HCT116 (cell line): ENCODE results near the gene ARHGAP18. TPM values are rescaled to one million over a fixed set of nuclear protein-coding genes. Genes with fewer than 3 reads are reported as not detected.

ENCODE experiments used
- ATAC-seq: fragments of 200-7000 bp; cut with Tn5 transposase; 2 replicates; pipeline ENCODE4 v1.9.1; 2020; ENCODE audit warnings: mild to moderate bottlenecking, moderate library complexity
- BruUV-seq: library from RNA; stranded (reverse); fragments of 400-500 nt; replicated peaks from 2 replicates; lab custom pipeline; 2021; lab: Mats Ljungman, UMichigan
- CTCF ChIA-PET: fragments of 300-600 bp; sonication (Branson Sonifier 250); formaldehyde crosslinking; loops from one replicate; lab custom pipeline; 2021; ENCODE audit warnings: antibody characterized with exemption; lab: Charles Lee
- POLR2A ChIA-PET: fragments of 300-600, 350-600 bp; sonication (Branson Sonifier 250); formaldehyde crosslinking; loops from one replicate; lab custom pipeline; 2021; ENCODE audit warnings: antibody characterized with exemption; lab: Charles Lee
- RAD21 ChIA-PET, 2 experiments: fragments of 300-600 bp; sonication (Branson Sonifier 250); formaldehyde crosslinking; loops; one replicate each; lab custom pipeline; 2023; ENCODE audit warnings: low total read pairs in 2 of 2; ENCODE audit not compliant: uncharacterized antibody in 2 of 2, unreplicated experiment in 2 of 2, low non-redundant PET in 1 of 2; lab: Charles Lee
- DNase-seq: peaks from one replicate; pipeline ENCODE4 v3.0.0-alpha.2; 2010; ENCODE audit warnings: low read depth, low spot score
- H2AFZ ChIP-seq: fragments of 200-600 bp; shearing (Covaris generic), sonication (generic); 2 replicates; pipeline ENCODE4 v1.6.1; 2017; ENCODE audit warnings: low read depth, mixed run types, mixed read lengths, antibody characterized with exemption, low read length; ENCODE audit not compliant: poor library complexity, severe bottlenecking
- H3K27ac ChIP-seq: 2 replicates; pipeline ENCODE4 v1.5.1; 2012; ENCODE audit warnings: low read depth, low read length
- H3K27me3 ChIP-seq: fragments of 200-600 bp; sonication (generic); 2 replicates; pipeline ENCODE4 v1.6.1; 2016; ENCODE audit warnings: mixed run types, low read length, mixed read lengths; ENCODE audit not compliant: insufficient read depth
- H3K36me3 ChIP-seq, 2 experiments: fragments of 200-500 bp in 1 of 2; fragments of 200-600 bp in 1 of 2; sonication (Bioruptor generic) in 1 of 2; sonication (generic) in 1 of 2; 2 replicates each; pipeline versions ENCODE4 v1.5.1 to v1.6.1; 2014 to 2016; ENCODE audit warnings: low read length in 2 of 2, inconsistent platforms in 1 of 2, mixed read lengths in 1 of 2, mixed run types in 1 of 2; ENCODE audit not compliant: insufficient read depth in 2 of 2, control insufficient read depth in 1 of 2
- H3K4me1 ChIP-seq, 2 experiments: fragments of 200-600 bp in 1 of 2; sonication (generic) in 1 of 2; 2 replicates each; pipeline versions ENCODE4 v1.5.1 to v1.6.1; 2012 to 2017; ENCODE audit warnings: low read length in 2 of 2, inconsistent platforms in 1 of 2, mild to moderate bottlenecking in 1 of 2, mixed read lengths in 1 of 2, mixed run types in 1 of 2, moderate library complexity in 1 of 2; ENCODE audit not compliant: insufficient read depth in 2 of 2, control insufficient read depth in 1 of 2
- H3K4me2 ChIP-seq: fragments of 200-600 bp; sonication (generic); 2 replicates; pipeline ENCODE4 v1.6.1; 2017; ENCODE audit warnings: mixed run types, low read length, mixed read lengths
- H3K4me3 ChIP-seq, 2 experiments: fragments of 200-600 bp in 1 of 2; sonication (generic) in 1 of 2; replicated peaks in 1 of 2; 2 replicates each; pipeline ENCODE4 v1.5.1; 2011 to 2016; ENCODE audit warnings: low read length in 2 of 2, control low read depth in 1 of 2, low read depth in 1 of 2, mild to moderate bottlenecking in 1 of 2, mixed read lengths in 1 of 2, mixed run types in 1 of 2
- H3K79me2 ChIP-seq: fragments of 200-600 bp; sonication (generic); 2 replicates; pipeline ENCODE4 v1.6.1; 2017; ENCODE audit warnings: mild to moderate bottlenecking, mixed run types, low read length, moderate library complexity, mixed read lengths; ENCODE audit not compliant: insufficient read depth
- H3K9ac ChIP-seq: fragments of 200-600 bp; sonication (generic); 2 replicates; pipeline ENCODE4 v1.6.1; 2016; ENCODE audit warnings: low read length, mixed read lengths
- H3K9me2 ChIP-seq: fragments of 200-600 bp; sonication (generic), shearing (Covaris generic); 2 replicates; pipeline ENCODE4 v1.6.1; 2017; ENCODE audit warnings: mixed run types, mild to moderate bottlenecking, moderate library complexity; ENCODE audit not compliant: insufficient read depth
- H3K9me3 ChIP-seq, 2 experiments: fragments of 200-500 bp in 1 of 2; fragments of 200-600 bp in 1 of 2; sonication (Bioruptor generic) in 1 of 2; sonication (generic) in 1 of 2; 2 replicates each; pipeline ENCODE4 v1.6.1; 2014 to 2017; ENCODE audit warnings: low read length in 2 of 2, mixed read lengths in 2 of 2, inconsistent platforms in 1 of 2, low read depth in 1 of 2, mild to moderate bottlenecking in 1 of 2, mixed run types in 1 of 2, moderate library complexity in 1 of 2; ENCODE audit not compliant: control insufficient read depth in 1 of 2, insufficient read depth in 1 of 2
- H4K20me1 ChIP-seq: fragments of 200-600 bp; sonication (generic), shearing (Covaris generic); 2 replicates; pipeline ENCODE4 v1.6.1; 2017; ENCODE audit warnings: mixed run types, mild to moderate bottlenecking, moderate library complexity; ENCODE audit not compliant: insufficient read depth
- CEBPB ChIP-seq: IDR thresholded peaks from 2 replicates; pipeline ENCODE4 v1.6.1; 2012; ENCODE audit warnings: low read depth
- EGR1 ChIP-seq: IDR thresholded peaks from 2 replicates; pipeline ENCODE4 v1.6.1; 2012; ENCODE audit warnings: low read depth
- EZH2phosphoT487 ChIP-seq: fragments of 200-600 bp; IDR thresholded peaks from 2 replicates; pipeline ENCODE4 v1.6.1; 2018; ENCODE audit warnings: antibody characterized with exemption, borderline replicate concordance
- JUND ChIP-seq: IDR thresholded peaks from 2 replicates; pipeline ENCODE4 v1.6.1; 2012
- POLR2AphosphoS5 ChIP-seq: IDR thresholded peaks from 2 replicates; pipeline ENCODE4 v1.6.1; 2011; ENCODE audit warnings: mild to moderate bottlenecking, low read depth, low read length, moderate library complexity
- SIN3A ChIP-seq: IDR thresholded peaks from 2 replicates; pipeline ENCODE4 v1.6.1; 2012; ENCODE audit warnings: low read depth
- SP1 ChIP-seq: IDR thresholded peaks from 2 replicates; pipeline ENCODE4 v1.6.1; 2012; ENCODE audit warnings: low read depth
- YY1 ChIP-seq: IDR thresholded peaks from 2 replicates; pipeline ENCODE4 v1.6.1; 2011; ENCODE audit warnings: low read length, low read depth, moderate library complexity, mild to moderate bottlenecking; ENCODE audit not compliant: insufficient replicate concordance; ENCODE audit errors: extremely low read depth
- ZFX ChIP-seq: fragments of 450-650 bp; IDR thresholded peaks from 2 replicates; pipeline ENCODE4 v1.6.1; 2017
- ZNF274 ChIP-seq: fragments of 200-500 bp; sonication (Bioruptor generic); IDR thresholded peaks from 2 replicates; pipeline ENCODE4 v1.6.1; 2014; ENCODE audit warnings: mild to moderate bottlenecking, low read depth, low read length, inconsistent platforms
- intact Hi-C: fragments of 100-400 bp; cut with micrococcal nuclease; formaldehyde crosslinking; loops from 2 replicates; pipeline ENCODE4 v1.10.0; 2022
- total RNA-seq: library from RNA; stranded (reverse); gene quantifications from one replicate; pipeline ENCODE4 v1.2.1, GENCODE V29; 2021; ENCODE audit not compliant: unreplicated experiment
- TF ChIP-seq, protein P1 (sequence below): IDR thresholded peaks from 2 replicates; pipeline ENCODE4 v1.6.1; 2012
- TF ChIP-seq, protein P2 (sequence below): IDR thresholded peaks from 2 replicates; pipeline ENCODE4 v1.6.1; 2012
- TF ChIP-seq, protein P3 (sequence below), 3 experiments: fragments of 200-600 bp in 1 of 3; sonication (generic) in 1 of 3; IDR thresholded peaks in 2 of 3; conservative IDR thresholded peaks in 1 of 3; 2 replicates each; pipeline ENCODE4 v1.5.1; 2012 to 2017; ENCODE audit warnings: low read depth in 2 of 3, low read length in 2 of 3, antibody characterized with exemption in 1 of 3, borderline replicate concordance in 1 of 3, control low read depth in 1 of 3, mild to moderate bottlenecking in 1 of 3, mixed read lengths in 1 of 3, mixed run types in 1 of 3, moderate library complexity in 1 of 3; ENCODE audit not compliant: insufficient read depth in 1 of 3
- TF ChIP-seq, protein P4 (sequence below): IDR thresholded peaks from 2 replicates; pipeline ENCODE4 v1.6.1; 2011; ENCODE audit warnings: mild to moderate bottlenecking, low read length, moderate library complexity; ENCODE audit not compliant: insufficient replicate concordance; ENCODE audit errors: extremely low read depth

ARHGAP18 gene
- total RNA-seq, 1 experiment from 2014 or later, result 70.3 TPM

DNA sequence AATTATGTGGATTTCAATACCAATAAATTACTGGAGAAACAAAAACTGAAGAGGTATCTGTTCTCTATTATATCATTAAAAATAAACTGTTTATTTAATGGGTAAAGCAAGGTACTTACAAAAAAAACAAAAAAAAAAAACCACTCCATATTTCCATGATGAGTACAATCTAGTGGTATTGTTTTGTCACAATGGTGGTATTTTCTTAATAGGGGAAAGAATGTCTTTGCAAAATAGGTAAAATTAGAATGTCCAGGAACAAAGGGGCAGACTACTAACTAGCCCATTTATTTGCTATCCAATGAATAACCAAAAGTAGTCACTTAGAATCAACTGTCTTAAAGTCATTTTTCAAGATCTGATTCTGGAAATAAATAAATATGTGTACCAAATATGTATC is 92.0 kb downstream of the ARHGAP18 start:
- no peak overlapping the region for H3K4me2 ChIP-seq
- no peak for DNase-seq

DNA sequence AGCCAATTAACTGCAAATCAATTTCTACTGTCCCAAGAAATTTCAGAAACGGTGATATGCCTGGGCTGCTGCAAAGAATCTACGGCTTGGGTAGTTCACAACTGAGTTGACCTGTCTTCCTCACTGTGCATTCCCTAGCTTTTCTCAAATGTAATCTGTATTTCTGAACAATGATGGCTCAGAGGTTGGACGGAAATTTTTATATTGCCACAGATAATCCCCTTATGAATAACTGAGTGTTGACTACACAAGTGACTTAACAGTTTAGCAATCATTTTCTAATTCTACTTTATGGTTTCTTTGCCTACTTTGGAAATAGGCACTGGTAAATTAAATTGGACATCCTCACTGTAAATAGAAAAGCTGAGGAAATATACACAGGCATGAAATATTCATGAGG is 94.5 kb downstream of the ARHGAP18 start:
- peaks cover 7 to 37% of the 10 kb centered on the region in 2 experiments; a peak in 3 of 4 replicates for H3K36me3 ChIP-seq
- TF ChIP-seq, protein P1, sequence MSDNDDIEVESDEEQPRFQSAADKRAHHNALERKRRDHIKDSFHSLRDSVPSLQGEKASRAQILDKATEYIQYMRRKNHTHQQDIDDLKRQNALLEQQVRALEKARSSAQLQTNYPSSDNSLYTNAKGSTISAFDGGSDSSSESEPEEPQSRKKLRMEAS, result no peak
- TF ChIP-seq SIN3A (no peak), ZNF274 (no peak), EGR1 (no peak), EZH2phosphoT487 (no peak), YY1 (no peak), POLR2AphosphoS5 (no peak), CEBPB (no peak), JUND (no peak), SP1 (no peak), ZFX (no peak)
- TF ChIP-seq, protein P2, sequence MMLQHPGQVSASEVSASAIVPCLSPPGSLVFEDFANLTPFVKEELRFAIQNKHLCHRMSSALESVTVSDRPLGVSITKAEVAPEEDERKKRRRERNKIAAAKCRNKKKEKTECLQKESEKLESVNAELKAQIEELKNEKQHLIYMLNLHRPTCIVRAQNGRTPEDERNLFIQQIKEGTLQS, result no peak
- TF ChIP-seq, protein P3, sequence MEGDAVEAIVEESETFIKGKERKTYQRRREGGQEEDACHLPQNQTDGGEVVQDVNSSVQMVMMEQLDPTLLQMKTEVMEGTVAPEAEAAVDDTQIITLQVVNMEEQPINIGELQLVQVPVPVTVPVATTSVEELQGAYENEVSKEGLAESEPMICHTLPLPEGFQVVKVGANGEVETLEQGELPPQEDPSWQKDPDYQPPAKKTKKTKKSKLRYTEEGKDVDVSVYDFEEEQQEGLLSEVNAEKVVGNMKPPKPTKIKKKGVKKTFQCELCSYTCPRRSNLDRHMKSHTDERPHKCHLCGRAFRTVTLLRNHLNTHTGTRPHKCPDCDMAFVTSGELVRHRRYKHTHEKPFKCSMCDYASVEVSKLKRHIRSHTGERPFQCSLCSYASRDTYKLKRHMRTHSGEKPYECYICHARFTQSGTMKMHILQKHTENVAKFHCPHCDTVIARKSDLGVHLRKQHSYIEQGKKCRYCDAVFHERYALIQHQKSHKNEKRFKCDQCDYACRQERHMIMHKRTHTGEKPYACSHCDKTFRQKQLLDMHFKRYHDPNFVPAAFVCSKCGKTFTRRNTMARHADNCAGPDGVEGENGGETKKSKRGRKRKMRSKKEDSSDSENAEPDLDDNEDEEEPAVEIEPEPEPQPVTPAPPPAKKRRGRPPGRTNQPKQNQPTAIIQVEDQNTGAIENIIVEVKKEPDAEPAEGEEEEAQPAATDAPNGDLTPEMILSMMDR (IDR thresholded peaks at IDR 0.05 in 2 of 3, conservative IDR thresholded peaks at IDR 0.05 in 1 of 3; ENCODE audit: borderline replicate concordance in 1 of 3, insufficient read depth in 1 of 3, low read depth in 2 of 3, low read length in 2 of 3), result no peak
- TF ChIP-seq, protein P4, sequence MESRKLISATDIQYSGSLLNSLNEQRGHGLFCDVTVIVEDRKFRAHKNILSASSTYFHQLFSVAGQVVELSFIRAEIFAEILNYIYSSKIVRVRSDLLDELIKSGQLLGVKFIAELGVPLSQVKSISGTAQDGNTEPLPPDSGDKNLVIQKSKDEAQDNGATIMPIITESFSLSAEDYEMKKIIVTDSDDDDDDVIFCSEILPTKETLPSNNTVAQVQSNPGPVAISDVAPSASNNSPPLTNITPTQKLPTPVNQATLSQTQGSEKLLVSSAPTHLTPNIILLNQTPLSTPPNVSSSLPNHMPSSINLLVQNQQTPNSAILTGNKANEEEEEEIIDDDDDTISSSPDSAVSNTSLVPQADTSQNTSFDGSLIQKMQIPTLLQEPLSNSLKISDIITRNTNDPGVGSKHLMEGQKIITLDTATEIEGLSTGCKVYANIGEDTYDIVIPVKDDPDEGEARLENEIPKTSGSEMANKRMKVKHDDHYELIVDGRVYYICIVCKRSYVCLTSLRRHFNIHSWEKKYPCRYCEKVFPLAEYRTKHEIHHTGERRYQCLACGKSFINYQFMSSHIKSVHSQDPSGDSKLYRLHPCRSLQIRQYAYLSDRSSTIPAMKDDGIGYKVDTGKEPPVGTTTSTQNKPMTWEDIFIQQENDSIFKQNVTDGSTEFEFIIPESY, result no peak

More for the DNA sequence above, 92.0 kb downstream of the ARHGAP18 start:
- no peak overlapping the region for H3K9ac ChIP-seq
- BruUV-seq, result no TSS peak
- POLR2A ChIA-PET, result no interaction called here
- H3K9me3 ChIP-seq, result no peaks in the 10 kb centered on the region
- no peaks in the 10 kb centered on the region for H3K79me2 ChIP-seq
- H2AFZ ChIP-seq, result no peak overlapping the region
- H3K27me3 ChIP-seq, result no peaks in the 10 kb centered on the region
- H3K9me2 ChIP-seq, result no peaks in the 10 kb centered on the region
- H3K4me1 ChIP-seq, result peaks cover 0 to 4% of the 10 kb centered on the region in 2 experiments; a peak in 1 of 4 replicates
- H3K27ac ChIP-seq, result peak overlapping the region; percentile 16; the same call in 1 of the 2 replicates
- H4K20me1 ChIP-seq, result no peaks in the 10 kb centered on the region
- no peak overlapping the region for H3K4me3 ChIP-seq
- CTCF ChIA-PET, result no interaction called here
- intact Hi-C loops, result no loop called here
- ATAC-seq, result no peak
- no peak for TF ChIP-seq SIN3A
- TF ChIP-seq, protein P2, result no peak
- TF ChIP-seq, protein P1, result no peak
- TF ChIP-seq, all 23 proteins: peak for 0
- RAD21 ChIA-PET, result no interaction called here
- peaks cover 7 to 26% of the 10 kb centered on the region in 2 experiments; a peak in 3 of 4 replicates for H3K36me3 ChIP-seq

More for the DNA sequence above, 94.5 kb downstream of the ARHGAP18 start:
- Histone ChIP-seq H4K20me1 (no peaks in the 10 kb centered on the region), H3K27ac (no peak overlapping the region), H3K4me3 (no peak overlapping the region), H3K27me3 (no peaks in the 10 kb centered on the region), H2AFZ (no peak overlapping the region), H3K79me2 (no peaks in the 10 kb centered on the region), H3K9me2 (no peaks in the 10 kb centered on the region), H3K9me3 (no peaks in the 10 kb centered on the region), H3K4me2 (no peak overlapping the region), H3K9ac (no peak overlapping the region), H3K4me1 (peaks cover 0 to 4% of the 10 kb centered on the region in 2 experiments; a peak in 1 of 4 replicates)
- POLR2A ChIA-PET, result no interaction called here
- no TSS peak for BruUV-seq
- intact Hi-C loops, result no loop called here
- DNase-seq, result no peak
- CTCF ChIA-PET, result no interaction called here
- ATAC-seq, result no peak
- RAD21 ChIA-PET, result no interaction called here
